Retina (tissue), 1 donor: ENCODE results near the gene CDC26.
A peak's percentile ranks its signal among the peaks of the same experiment; 100 is the strongest.
"Not testable (repeated sequence)": the region's sequence is repeated elsewhere in the genome, so short reads cannot be mapped to it uniquely, and the experiment has no call there.

Experiments used
- DNase-seq: peaks from one replicate; pipeline ENCODE4 v3.0.0-alpha.2; 2016

CDC26 gene

DNA sequence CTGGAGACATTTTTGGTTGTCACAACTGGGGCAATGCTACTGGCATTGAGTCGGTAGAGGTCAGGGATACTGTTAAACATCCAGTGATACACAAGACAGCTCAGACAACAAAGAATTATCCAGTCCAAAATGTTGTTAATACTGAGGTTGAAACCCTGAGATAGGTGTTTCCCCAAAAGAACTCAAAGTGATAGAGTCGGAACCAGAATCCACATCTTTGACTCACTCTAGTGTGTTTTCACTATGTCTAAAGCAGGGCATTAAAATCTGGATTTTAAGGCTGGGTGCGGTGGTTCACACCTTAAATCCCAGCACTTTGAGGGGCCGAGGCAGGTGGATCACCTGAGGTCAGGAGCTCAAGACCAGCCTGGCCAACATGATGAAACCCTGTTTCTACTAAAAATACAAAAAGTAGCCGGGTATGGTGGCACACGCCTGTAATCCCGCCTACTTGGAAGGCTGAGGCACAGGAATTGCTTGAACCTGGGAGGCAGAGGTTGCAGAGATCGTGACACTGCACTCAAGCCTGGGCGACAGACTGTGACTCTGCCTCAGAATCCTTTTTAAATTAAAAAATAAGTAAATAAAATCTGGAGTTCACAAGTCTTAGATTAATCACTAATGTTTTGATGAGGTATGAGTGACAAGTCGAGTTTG is 37.0 kb downstream of the CDC26 start:
- no peak for DNase-seq

DNA sequence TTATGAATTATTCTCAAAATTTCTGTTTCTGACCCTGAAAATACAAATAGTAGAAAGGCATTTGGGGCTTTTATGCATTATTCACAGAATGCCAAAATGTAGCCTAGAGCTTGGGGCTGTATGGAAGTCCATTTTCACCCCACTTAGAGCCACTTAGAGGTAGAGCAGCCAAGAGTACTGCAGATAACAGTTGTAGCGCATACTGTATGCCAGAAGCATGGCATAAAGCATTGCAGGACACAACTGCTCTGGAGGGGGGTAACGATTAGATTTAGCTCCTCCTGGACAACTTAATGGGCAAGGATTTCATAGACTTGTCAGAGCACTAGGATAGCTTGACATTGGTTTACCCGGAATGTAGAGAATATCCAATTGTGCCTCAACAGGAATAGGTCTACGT is 38.3 kb downstream of the CDC26 start:
- no peak for DNase-seq

- not testable (repeated sequence) for DNase-seq
Observed at GRCh38 chr9:113235701-113236255, 39.6 kb downstream of the CDC26 start.

DNA sequence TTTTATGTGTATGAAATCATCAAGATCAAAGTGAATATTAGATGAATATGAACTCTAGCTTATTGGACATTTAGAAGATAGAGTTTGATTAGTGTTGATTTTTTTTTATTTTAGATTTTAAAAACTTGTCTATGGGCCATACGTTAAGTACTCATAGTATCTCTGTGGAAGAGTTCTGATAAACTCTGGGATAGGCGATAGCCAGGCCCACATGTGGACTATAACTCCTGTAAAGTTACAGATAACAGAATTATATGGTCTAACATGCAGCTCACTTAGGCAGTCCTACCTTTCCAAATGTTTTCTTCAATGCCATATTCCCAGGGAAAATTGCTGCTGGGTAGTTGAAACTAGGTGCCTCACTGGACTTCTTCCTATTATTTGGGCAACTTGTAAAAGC is 43.7 kb downstream of the CDC26 start:
- no peak for DNase-seq

DNA sequence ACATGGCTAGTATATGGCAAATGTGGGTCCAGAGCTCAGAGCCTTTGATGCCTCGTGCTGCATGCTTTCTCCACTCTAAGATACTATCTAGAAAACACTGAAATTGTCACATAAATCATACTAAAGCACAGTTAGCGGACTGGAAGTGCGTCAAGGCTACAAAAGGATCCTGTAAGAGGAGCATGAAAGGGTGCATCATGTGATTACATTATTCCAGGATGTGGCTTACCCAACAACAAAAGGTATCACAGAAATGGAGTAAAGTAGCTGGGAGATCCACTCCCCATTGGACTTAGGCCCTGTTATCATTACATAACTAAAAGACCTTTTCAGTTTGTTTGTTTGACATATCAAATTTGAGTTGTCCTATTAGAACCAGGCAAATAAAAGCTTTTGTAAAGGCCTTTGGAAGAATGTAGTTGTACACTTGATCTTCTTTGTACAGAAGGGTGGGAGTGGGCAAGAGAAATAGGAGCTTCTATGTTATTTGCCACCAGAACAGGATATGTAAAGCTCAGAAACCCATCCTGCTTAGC is 47.2 kb downstream of the CDC26 start:
- no peak for DNase-seq

GRCh38 chr9:113227436-113227835 is 47.9 kb downstream of the CDC26 start:
- no peak for DNase-seq

GRCh38 chr9:113223963-113224362 is 51.4 kb downstream of the CDC26 start:
- DNase-seq: no peak

DNA sequence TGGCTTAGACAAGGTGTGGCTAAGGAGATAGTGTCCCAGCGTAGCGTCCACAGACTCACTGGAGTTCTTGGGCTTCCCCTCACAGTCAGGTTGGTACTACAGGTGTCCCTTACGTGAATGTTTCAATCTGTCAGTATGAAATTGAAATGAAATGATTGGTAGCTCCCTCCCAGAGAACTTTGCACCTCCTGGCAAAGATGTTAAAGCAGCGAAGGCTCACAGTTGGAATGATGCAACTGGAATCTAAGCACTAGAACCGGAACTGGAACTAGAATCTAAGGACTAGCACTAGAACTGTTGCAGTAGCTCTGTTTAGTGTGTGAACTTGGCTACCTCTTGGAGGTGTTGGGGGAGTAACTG is 52.9 kb downstream of the CDC26 start:
- no peak for DNase-seq

DNA sequence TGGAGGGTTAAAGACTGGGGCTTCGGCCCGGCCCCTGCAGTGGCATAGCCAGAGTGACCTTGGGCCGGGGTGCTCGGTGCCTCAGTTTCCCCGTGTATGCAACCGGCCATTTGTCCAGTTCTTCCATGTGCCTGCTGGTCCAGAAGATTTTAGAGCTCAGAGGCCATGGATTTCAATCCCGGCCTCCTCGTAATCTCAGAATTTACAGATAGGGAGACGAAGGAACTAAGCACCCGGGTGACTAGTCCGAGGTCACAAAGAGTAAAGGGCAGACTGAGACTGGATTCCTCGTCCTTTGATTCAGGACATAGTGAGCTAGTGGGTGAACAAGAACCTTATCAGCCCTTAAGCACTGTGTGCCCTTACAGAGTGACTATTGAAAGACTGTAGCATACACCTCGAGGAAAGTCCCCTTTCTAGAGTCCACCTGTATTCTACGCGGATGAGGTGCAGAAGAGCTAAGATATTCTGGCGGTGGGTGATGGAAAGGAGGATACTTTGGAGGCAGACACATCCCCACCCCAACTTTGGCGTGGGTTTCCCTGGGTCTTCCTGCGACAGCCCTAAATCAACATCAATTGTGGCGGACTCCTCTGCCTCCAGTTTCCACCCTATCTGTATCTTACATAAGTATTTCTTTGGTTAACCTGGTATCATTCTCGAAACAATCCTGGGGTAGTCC is 53.4 kb downstream of the CDC26 start:
- peak; percentile 25 for DNase-seq

GRCh38 chr9:113221003-113221799 is 54.2 kb downstream of the CDC26 start, which contains the start of the genes FKBP15 and SLC31A1:
TSS of gene FKBP15 (minus strand) at chr9:113221277. CDS start at chr9:113221243, 34 bp downstream.
TSS of gene SLC31A1 (plus strand) at chr9:113221544. CDS start at chr9:113256149, 34,605 bp downstream.
- DNase-seq: peak; percentile 100

DNA sequence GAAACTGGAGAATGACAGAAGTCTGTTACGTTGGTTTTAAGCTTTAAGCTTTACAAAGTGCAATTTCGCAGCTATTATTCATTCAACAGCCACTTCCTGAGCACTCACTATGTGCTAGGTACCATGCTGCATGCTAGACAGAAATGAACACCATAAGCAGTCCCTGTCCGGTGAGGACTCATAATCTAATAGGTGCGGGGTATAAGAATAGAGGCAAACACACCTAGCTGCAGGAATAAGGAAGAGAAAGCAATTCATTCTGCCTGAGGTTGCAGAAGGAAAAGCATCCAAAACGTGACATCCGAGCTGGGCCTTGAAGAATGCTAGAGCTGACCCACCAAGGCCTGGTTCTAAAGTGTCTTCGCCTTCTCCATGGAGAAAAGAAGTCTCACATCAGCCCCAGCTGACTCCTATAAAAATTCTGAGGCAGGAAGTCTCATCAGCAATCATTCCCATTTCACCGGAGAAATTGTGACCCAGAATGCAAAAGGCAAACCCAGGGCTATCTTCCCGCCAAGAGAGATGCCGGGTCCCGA is 54.8 kb downstream of the CDC26 start:
- DNase-seq: no peak

DNA sequence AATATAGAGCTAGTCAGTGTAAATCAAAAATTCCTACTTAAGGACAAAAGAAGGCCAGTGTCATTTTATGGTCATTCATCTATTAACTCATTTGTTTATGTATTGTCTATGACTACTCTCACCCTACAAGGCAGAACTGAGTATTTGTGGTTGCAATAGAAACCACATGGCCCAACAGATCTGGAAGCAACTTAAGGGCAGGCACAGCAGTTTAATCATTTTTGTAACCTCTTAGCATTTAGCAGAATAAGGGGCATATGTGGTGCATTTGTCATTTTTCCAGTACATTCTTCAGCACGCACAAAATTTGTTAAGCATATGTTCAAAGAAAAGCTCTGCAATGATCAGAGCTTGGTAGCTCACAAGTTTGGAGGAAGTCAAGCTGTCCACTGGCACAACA is 55.4 kb downstream of the CDC26 start:
- no peak for DNase-seq

DNA sequence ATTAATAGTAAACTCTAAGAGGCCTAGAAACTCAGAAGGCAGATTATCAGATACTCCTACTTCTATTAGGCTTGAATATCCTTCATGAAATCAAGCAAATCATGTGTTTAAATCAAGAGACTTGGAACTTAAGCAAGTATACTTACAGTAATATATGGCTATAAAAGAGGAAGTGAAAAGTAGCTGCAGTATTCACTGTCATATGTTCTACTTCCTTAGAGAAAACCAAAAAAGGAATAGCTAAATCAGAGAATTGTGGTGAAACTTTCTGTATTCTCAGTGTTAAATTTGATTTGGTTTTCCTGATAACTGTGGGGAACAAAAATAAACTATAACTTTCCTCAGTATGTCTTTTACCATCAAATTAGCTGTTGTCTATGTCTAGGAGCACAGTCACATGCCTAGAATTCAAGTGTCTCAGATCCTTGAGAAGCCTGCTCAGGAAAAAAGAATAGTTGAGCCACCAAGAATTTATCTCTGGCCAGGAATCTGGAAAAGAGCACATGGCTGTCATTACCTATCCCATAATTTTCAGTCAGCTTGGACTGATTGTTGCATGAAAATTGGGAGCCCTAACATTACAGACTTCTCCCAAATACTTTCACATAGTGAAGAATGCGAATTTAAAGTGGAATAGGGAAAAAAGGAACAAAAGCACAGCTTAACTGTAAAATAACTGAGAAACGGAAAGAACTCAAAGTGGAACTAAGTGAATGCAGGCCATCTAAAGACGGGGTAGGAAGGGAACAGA is 56.0 kb downstream of the CDC26 start:
- no peak for DNase-seq
